ENCODE results near the gene NOBOX.
"Not testable (repeated sequence)": the region's sequence is repeated elsewhere in the genome, so short reads cannot be mapped to it uniquely, and the experiment has no call there.

Gene NOBOX

GRCh38 chr7:144390481-144390880 lies 13.0 kb downstream of the NOBOX start:
- DNase-seq = no peak

GRCh38 chr7:144388950-144389349 lies 14.5 kb downstream of the NOBOX start:
- DNase-seq = no peak

- no peak for DNase-seq
These were observed 16.8 kb downstream of the NOBOX start for GRCh38 chr7:144386741-144387140.

- no peak for DNase-seq
These were observed 18.8 kb downstream of the NOBOX start for GRCh38 chr7:144384555-144385245.

- DNase-seq = no peak
These were observed 19.4 kb downstream of the NOBOX start for GRCh38 chr7:144384071-144384470.

GRCh38 chr7:144379776-144380384 lies 23.6 kb downstream of the NOBOX start:
- DNase-seq = no peak

- no peak for DNase-seq
These were observed 24.8 kb downstream of the NOBOX start for GRCh38 chr7:144378651-144379050.

- DNase-seq = not testable (repeated sequence)
These were observed 34.3 kb downstream of the NOBOX start for GRCh38 chr7:144369221-144369620.

- DNase-seq = not testable (repeated sequence)
These were observed 36.2 kb downstream of the NOBOX start for GRCh38 chr7:144367250-144367649.

GRCh38 chr7:144365523-144365922 lies 38.0 kb downstream of the NOBOX start:
- not testable (repeated sequence) for DNase-seq

- not testable (repeated sequence) for DNase-seq
These were observed 41.4 kb downstream of the NOBOX start for GRCh38 chr7:144362061-144362460.

GRCh38 chr7:144356860-144357259 lies 46.6 kb downstream of the NOBOX start:
- DNase-seq = not testable (repeated sequence)

GRCh38 chr7:144356185-144356584 lies 47.3 kb downstream of the NOBOX start:
- not testable (repeated sequence) for DNase-seq

GRCh38 chr7:144355176-144355822 lies 48.2 kb downstream of the NOBOX start, which contains the start of gene ARHGEF5:
Gene ARHGEF5, plus strand, starts transcription at chr7:144355402. Its CDS starts 7,268 bp downstream, at chr7:144362670.
- not testable (repeated sequence) for DNase-seq

- not testable (repeated sequence) for DNase-seq
These were observed 51.8 kb downstream of the NOBOX start for GRCh38 chr7:144351667-144352066.

GRCh38 chr7:144348625-144349024 lies 54.9 kb downstream of the NOBOX start:
- not testable (repeated sequence) for DNase-seq

Measured in NCI-H446 treated with DMSO at 0.1 percent for 48 hours (cell line).